Astrocyte (in vitro differentiated cells and primary cell): Measurements from ENCODE around the gene GMDS. TPM values are rescaled to one million over a fixed set of nuclear protein-coding genes. Genes with fewer than 3 reads are reported as not detected.

Experiments used
- DNase-seq: peaks from one replicate; pipeline ENCODE4 v3.0.0-alpha.2; 2010; ENCODE audit warnings: low read depth
- FAIRE-seq: peaks from 2 replicates; lab custom pipeline; 2011; peaks lifted over from hg19 to GRCh38; lab: Jason Lieb, UNC
- H2AFZ ChIP-seq: 2 replicates; pipeline ENCODE4 v1.6.0; 2012; ENCODE audit warnings: low read depth, low read length, inconsistent platforms
- H3K27ac ChIP-seq: 2 replicates; pipeline ENCODE4 v1.5.1; 2011; ENCODE audit warnings: low read depth, low read length, inconsistent platforms
- H3K27me3 ChIP-seq: 2 replicates; pipeline ENCODE4 v1.6.0; 2011; ENCODE audit warnings: low read length, inconsistent platforms; ENCODE audit not compliant: insufficient read depth
- H3K36me3 ChIP-seq: 2 replicates; pipeline ENCODE4 v1.5.1; 2011; ENCODE audit warnings: low read length, inconsistent platforms; ENCODE audit not compliant: insufficient read depth
- H3K4me1 ChIP-seq: 2 replicates; pipeline ENCODE4 v1.5.1; 2011; ENCODE audit warnings: low read length, inconsistent platforms; ENCODE audit not compliant: insufficient read depth
- H3K4me2 ChIP-seq: 2 replicates; pipeline ENCODE4 v1.6.0; 2012; ENCODE audit warnings: low read length, inconsistent platforms
- H3K4me3 ChIP-seq: 2 replicates; pipeline ENCODE4 v1.5.1; 2011; ENCODE audit warnings: low read depth, mild to moderate bottlenecking, low read length, inconsistent platforms; ENCODE audit not compliant: insufficient read depth
- H3K79me2 ChIP-seq: 2 replicates; pipeline ENCODE4 v1.6.0; 2012; ENCODE audit warnings: mild to moderate bottlenecking, low read length, inconsistent platforms; ENCODE audit not compliant: insufficient read depth
- H3K9ac ChIP-seq: 2 replicates; pipeline ENCODE4 v1.6.0; 2012; ENCODE audit warnings: mild to moderate bottlenecking, low read length, inconsistent platforms
- H3K9me3 ChIP-seq: 2 replicates; pipeline ENCODE4 v1.5.1; 2012; ENCODE audit warnings: low read depth, mild to moderate bottlenecking, low read length, inconsistent platforms; ENCODE audit not compliant: insufficient read depth
- H4K20me1 ChIP-seq: 2 replicates; pipeline ENCODE4 v1.6.0; 2012; ENCODE audit warnings: low read length, inconsistent platforms; ENCODE audit not compliant: insufficient read depth
- H3K27ac Mint-ChIP-seq: one replicate; pipeline ENCODE4 v1.8.0; 2021; ENCODE audit warnings: mild to moderate bottlenecking, mixed read lengths; ENCODE audit not compliant: unreplicated experiment
- H3K27me3 Mint-ChIP-seq: one replicate; pipeline ENCODE4 v1.8.0; 2021; ENCODE audit warnings: low read depth, mixed read lengths; ENCODE audit not compliant: unreplicated experiment
- H3K36me3 Mint-ChIP-seq: one replicate; pipeline ENCODE4 v1.8.0; 2021; ENCODE audit warnings: low read depth, mixed read lengths; ENCODE audit not compliant: unreplicated experiment
- H3K4me1 Mint-ChIP-seq: one replicate; pipeline ENCODE4 v1.8.0; 2021; ENCODE audit warnings: low read depth, mixed read lengths; ENCODE audit not compliant: unreplicated experiment
- H3K4me3 Mint-ChIP-seq: one replicate; pipeline ENCODE4 v1.8.0; 2021; ENCODE audit warnings: mild to moderate bottlenecking, moderate library complexity, mixed read lengths; ENCODE audit not compliant: unreplicated experiment
- H3K9me3 Mint-ChIP-seq: one replicate; pipeline ENCODE4 v1.8.0; 2021; ENCODE audit warnings: mild to moderate bottlenecking, mixed read lengths; ENCODE audit not compliant: unreplicated experiment
- CTCF ChIP-seq: IDR thresholded peaks from 2 replicates; pipeline ENCODE4 v1.5.1; 2011; ENCODE audit warnings: low read depth, mild to moderate bottlenecking, inconsistent platforms, low read length, moderate library complexity; ENCODE audit not compliant: insufficient read depth
- EZH2 ChIP-seq: IDR thresholded peaks from 2 replicates; pipeline ENCODE4 v1.6.1; 2012; ENCODE audit warnings: mild to moderate bottlenecking, low read length, inconsistent platforms; ENCODE audit not compliant: insufficient read depth
- total RNA-seq: library from RNA; stranded (reverse); gene quantifications from 2 replicates; pipeline ENCODE4 v1.2.1, GENCODE V29; 2021

Gene GMDS
- total RNA-seq, 1 donor from 2014 or later = 9.4 TPM

GRCh38 chr6:1762203-1762602 is 483.2 kb downstream of the GMDS start:
- Histone ChIP-seq H2AFZ (no peak overlapping the region), H3K9ac (no peak overlapping the region), H3K27ac (no peak overlapping the region), H4K20me1 (no peaks in the 10 kb centered on the region), H3K27me3 (no peaks in the 10 kb centered on the region), H3K36me3 (no peaks in the 10 kb centered on the region), H3K79me2 (no peaks in the 10 kb centered on the region), H3K9me3 (no peaks in the 10 kb centered on the region), H3K4me3 (no peak overlapping the region), H3K4me2 (no peak overlapping the region), H3K4me1 (peaks cover under 1% of the 10 kb centered on the region)
- H3K4me3 Mint-ChIP-seq = no peak overlapping the region
- no peak for FAIRE-seq
- H3K36me3 Mint-ChIP-seq = no peaks in the 10 kb centered on the region
- peaks cover 2% of the 10 kb centered on the region for H3K27me3 Mint-ChIP-seq
- no peak overlapping the region for H3K27ac Mint-ChIP-seq
- H3K9me3 Mint-ChIP-seq = no peaks in the 10 kb centered on the region
- DNase-seq = no peak
- H3K4me1 Mint-ChIP-seq = peaks cover 1% of the 10 kb centered on the region
- TF ChIP-seq CTCF (no peak), EZH2 (no peak)

- FAIRE-seq (no peak), DNase-seq (no peak)
- Histone ChIP-seq H3K36me3 (no peaks in the 10 kb centered on the region), H3K27me3 (no peaks in the 10 kb centered on the region), H4K20me1 (no peaks in the 10 kb centered on the region), H3K4me1 (no peaks in the 10 kb centered on the region), H3K9me3 (no peaks in the 10 kb centered on the region), H3K4me3 (no peak overlapping the region), H3K79me2 (no peaks in the 10 kb centered on the region), H3K27ac (no peak overlapping the region), H3K4me2 (no peak overlapping the region), H3K9ac (no peak overlapping the region), H2AFZ (no peak overlapping the region)
- H3K9me3 Mint-ChIP-seq = no peaks in the 10 kb centered on the region
- no peak overlapping the region for H3K27ac Mint-ChIP-seq
- no peak overlapping the region for H3K4me3 Mint-ChIP-seq
- H3K27me3 Mint-ChIP-seq = peaks cover 2% of the 10 kb centered on the region
- no peaks in the 10 kb centered on the region for H3K36me3 Mint-ChIP-seq
- TF ChIP-seq EZH2 = no peak
- TF ChIP-seq CTCF = no peak
- H3K4me1 Mint-ChIP-seq = peaks cover 1% of the 10 kb centered on the region
Measured at GRCh38 chr6:1761477-1761877, 483.9 kb downstream of the GMDS start.

GRCh38 chr6:1760876-1761275 is 484.5 kb downstream of the GMDS start:
- H3K9me3 Mint-ChIP-seq = no peaks in the 10 kb centered on the region
- Histone ChIP-seq H3K79me2 (no peaks in the 10 kb centered on the region), H3K4me3 (no peak overlapping the region), H3K9ac (no peak overlapping the region), H3K27me3 (no peaks in the 10 kb centered on the region), H3K4me1 (no peaks in the 10 kb centered on the region), H2AFZ (no peak overlapping the region), H3K36me3 (no peaks in the 10 kb centered on the region), H3K9me3 (no peaks in the 10 kb centered on the region), H3K27ac (no peak overlapping the region), H4K20me1 (no peaks in the 10 kb centered on the region), H3K4me2 (no peak overlapping the region)
- H3K4me1 Mint-ChIP-seq = peaks cover 1% of the 10 kb centered on the region
- H3K4me3 Mint-ChIP-seq = no peak overlapping the region
- no peak overlapping the region for H3K27ac Mint-ChIP-seq
- no peak for TF ChIP-seq EZH2
- TF ChIP-seq CTCF = no peak
- peaks cover 2% of the 10 kb centered on the region for H3K27me3 Mint-ChIP-seq
- H3K36me3 Mint-ChIP-seq = no peaks in the 10 kb centered on the region
- DNase-seq (no peak), FAIRE-seq (no peak)
